Gastrocnemius medialis (tissue), 4 donors: ENCODE results near the gene LHX3. TPM values are rescaled to one million over a fixed set of nuclear protein-coding genes. Genes with fewer than 3 reads are reported as not detected.

ENCODE experiments used
- ATAC-seq, 2 donors: fragments of 150-250 bp; one replicate each; pipeline ENCODE4 v1.9.1; 2016
- DNase-seq, 2 donors: peaks; one replicate each; pipeline ENCODE4 v3.0.0-alpha.2; 2019
- H3K27ac ChIP-seq, 4 donors: fragments of 200-600 bp; sonication (generic); 1 replicate in 1 of 4; 2 replicates in 3 of 4; pipeline ENCODE4 v1.5.1; 2016 to 2018; ENCODE audit warnings: mild to moderate bottlenecking in 2 of 4, moderate library complexity in 1 of 4
- H3K27me3 ChIP-seq, 3 donors: fragments of 200-600 bp; sonication (generic) in 2 of 3; 1 replicate in 1 of 3; 2 replicates in 2 of 3; pipeline versions ENCODE4 v1.5.1 to v1.6.0; 2016 to 2019; ENCODE audit warnings: mild to moderate bottlenecking in 1 of 3, moderate library complexity in 1 of 3
- H3K36me3 ChIP-seq, 2 donors: fragments of 200-600 bp; sonication (generic) in 1 of 2; one replicate each; pipeline ENCODE4 v1.5.1; 2017 to 2018
- H3K4me1 ChIP-seq, 2 donors: fragments of 200-600 bp; sonication (generic) in 1 of 2; one replicate each; pipeline ENCODE4 v1.5.1; 2016 to 2017; ENCODE audit warnings: mild to moderate bottlenecking in 2 of 2
- H3K4me3 ChIP-seq, 4 donors: fragments of 200-600 bp; sonication (generic) in 3 of 4; 1 replicate in 1 of 4; 2 replicates in 3 of 4; pipeline ENCODE4 v1.5.1; 2016 to 2019; ENCODE audit warnings: mild to moderate bottlenecking in 2 of 4
- H3K9me3 ChIP-seq, 3 donors: fragments of 200-600 bp; sonication (generic) in 2 of 3; 1 replicate in 1 of 3; 2 replicates in 2 of 3; pipeline ENCODE4 v1.5.1; 2016 to 2019
- CTCF ChIP-seq, 5 experiments: fragments of 450-650 bp in 3 of 5; fragments of 200-600 bp in 2 of 5; sonication (generic) in 2 of 5; IDR thresholded peaks in 4 of 5; conservative IDR thresholded peaks in 1 of 5; 1 replicate in 4 of 5; 2 replicates in 1 of 5; pipeline ENCODE4 v1.5.1; 2016 to 2019; ENCODE audit warnings: antibody characterized with exemption in 5 of 5, mild to moderate bottlenecking in 3 of 5, moderate library complexity in 3 of 5
- POLR2A ChIP-seq, 2 donors: fragments of 450-650 bp; IDR thresholded peaks; one replicate each; pipeline ENCODE4 v1.6.1; 2017; ENCODE audit warnings: antibody characterized with exemption in 2 of 2, mild to moderate bottlenecking in 2 of 2, moderate library complexity in 2 of 2
- in situ Hi-C, 4 donors: fragments of 200-750 bp; cut with MboI; loops; one replicate each; pipeline versions ENCODE4 v1.15.0 to v1.8.0; 2017; ENCODE audit warnings: low sequenced_read_pairs in 4 of 4
- intact Hi-C: fragments of 100-400 bp; cut with DNase I; formaldehyde crosslinking; loops from one replicate; pipeline ENCODE4 v1.15.1; 2023; ENCODE audit warnings: low total_unique reads
- total RNA-seq, 4 donors: library from RNA; depleted of rRNA; stranded (reverse); fragments of >200 nt; gene quantifications; one replicate each; pipeline versions ENCODE4 v1.1.0 to v1.2.3, GENCODE V29; 2016

Gene LHX3
- total RNA-seq, 4 donors from 2014 or later: not detected

GRCh38 chr9:136202454-136203407 lies 2.2 kb downstream of the LHX3 start:
- H3K27ac ChIP-seq: no peak overlapping the region
- intact Hi-C loops: no loop called here
- no peak overlapping the region for H3K4me3 ChIP-seq
- no peaks in the 10 kb centered on the region for H3K4me1 ChIP-seq
- ATAC-seq (no peak), DNase-seq (no peak)
- in situ Hi-C loops: no loop called here
- TF ChIP-seq CTCF (IDR thresholded peaks at IDR 0.05 in 4 of 5, conservative IDR thresholded peaks at IDR 0.05 in 1 of 5) (no peak), POLR2A (IDR thresholded peaks at IDR 0.05) (no peak)
- no peaks in the 10 kb centered on the region for H3K9me3 ChIP-seq
- H3K36me3 ChIP-seq: no peaks in the 10 kb centered on the region
- H3K27me3 ChIP-seq: peaks cover 61 to 72% (median 68%) of the 10 kb centered on the region in 3 donors

GRCh38 chr9:136201609-136202453 lies 3.1 kb downstream of the LHX3 start:
- in situ Hi-C loops (no loop called here), intact Hi-C loops (no loop called here)
- TF ChIP-seq POLR2A (IDR thresholded peaks at IDR 0.05) (no peak), CTCF (IDR thresholded peaks at IDR 0.05 in 4 of 5, conservative IDR thresholded peaks at IDR 0.05 in 1 of 5) (no peak)
- Histone ChIP-seq H3K4me3 (no peak overlapping the region), H3K27ac (no peak overlapping the region), H3K27me3 (peaks cover 70 to 81% (median 77%) of the 10 kb centered on the region in 3 donors), H3K4me1 (no peaks in the 10 kb centered on the region), H3K36me3 (no peaks in the 10 kb centered on the region), H3K9me3 (no peaks in the 10 kb centered on the region)
- DNase-seq (no peak), ATAC-seq (no peak)

DNA sequence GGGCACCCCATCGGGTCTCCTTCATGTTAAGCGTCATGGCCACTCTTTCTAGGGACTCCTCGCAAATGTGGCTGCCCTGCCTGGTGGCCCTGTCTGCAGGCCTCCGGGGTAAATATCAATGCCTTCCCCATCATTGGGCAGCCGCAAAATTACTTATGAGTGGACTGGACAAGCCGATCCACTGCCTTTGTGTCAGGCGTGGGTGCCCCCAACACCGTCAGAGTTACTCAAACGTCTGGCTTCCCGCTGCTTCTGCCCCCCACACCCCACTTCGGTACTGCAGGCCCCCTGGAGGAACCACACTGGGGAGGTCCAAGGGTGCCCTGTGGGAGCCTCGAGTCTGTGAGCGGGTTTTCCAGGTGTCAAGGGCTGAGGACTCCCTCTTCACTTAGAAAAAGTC lies 3.8 kb downstream of the LHX3 start:
- DNase-seq (no peak), ATAC-seq (no peak)
- Histone ChIP-seq H3K27me3 (peaks cover 76 to 88% (median 83%) of the 10 kb centered on the region in 3 donors), H3K27ac (no peak overlapping the region), H3K4me3 (no peak overlapping the region), H3K36me3 (no peaks in the 10 kb centered on the region), H3K4me1 (no peaks in the 10 kb centered on the region), H3K9me3 (no peaks in the 10 kb centered on the region)
- intact Hi-C loops (no loop called here), in situ Hi-C loops (no loop called here)
- TF ChIP-seq POLR2A (IDR thresholded peaks at IDR 0.05): no peak
- no peak for TF ChIP-seq CTCF (IDR thresholded peaks at IDR 0.05 in 4 of 5, conservative IDR thresholded peaks at IDR 0.05 in 1 of 5)

- Histone ChIP-seq H3K9me3 (no peaks in the 10 kb centered on the region), H3K27ac (no peak overlapping the region), H3K4me3 (no peak overlapping the region), H3K36me3 (no peaks in the 10 kb centered on the region), H3K4me1 (no peaks in the 10 kb centered on the region), H3K27me3 (peaks cover 81 to 92% (median 91%) of the 10 kb centered on the region in 3 donors)
- DNase-seq (no peak), ATAC-seq (no peak)
- intact Hi-C loops (no loop called here), in situ Hi-C loops (no loop called here)
- TF ChIP-seq CTCF (IDR thresholded peaks at IDR 0.05 in 4 of 5, conservative IDR thresholded peaks at IDR 0.05 in 1 of 5): no peak
- no peak for TF ChIP-seq POLR2A (IDR thresholded peaks at IDR 0.05)
Observed at GRCh38 chr9:136200424-136200823, 4.5 kb downstream of the LHX3 start.
